Liver (tissue), 9 donors: ENCODE measurements around the gene ELL2. TPM values are rescaled to one million over a fixed set of nuclear protein-coding genes. Genes with fewer than 3 reads are reported as not detected.

ENCODE experiments used
- DNase-seq: peaks from one replicate; pipeline ENCODE4 v3.0.0-alpha.2; 2017; ENCODE audit warnings: low spot score
- H3K27ac ChIP-seq, 2 donors: one replicate each; pipeline ENCODE4 v1.7.0; 2013; ENCODE audit warnings: inconsistent platforms in 2 of 2, low read length in 2 of 2, control low read depth in 1 of 2, low read depth in 1 of 2, mild to moderate bottlenecking in 1 of 2
- H3K27me3 ChIP-seq, 4 donors: one replicate each; pipeline versions ENCODE4 v1.6.1 to v1.7.0; 2013; ENCODE audit warnings: low read length in 3 of 4, inconsistent platforms in 1 of 4, mild to moderate bottlenecking in 1 of 4, moderate library complexity in 1 of 4; ENCODE audit not compliant: control insufficient read depth in 4 of 4, insufficient read depth in 4 of 4
- H3K36me3 ChIP-seq, 4 donors: one replicate each; pipeline versions ENCODE4 v1.6.1 to v1.7.0; 2013; ENCODE audit warnings: low read length in 3 of 4, mild to moderate bottlenecking in 3 of 4, low read depth in 1 of 4, moderate library complexity in 1 of 4; ENCODE audit not compliant: control insufficient read depth in 4 of 4, insufficient read depth in 3 of 4
- H3K4me1 ChIP-seq, 4 donors: one replicate each; pipeline versions ENCODE4 v1.6.1 to v1.7.0; 2013; ENCODE audit warnings: low read length in 3 of 4, mild to moderate bottlenecking in 3 of 4, moderate library complexity in 1 of 4; ENCODE audit not compliant: control insufficient read depth in 4 of 4, insufficient read depth in 4 of 4
- H3K4me3 ChIP-seq, 3 donors: one replicate each; pipeline versions ENCODE4 v1.6.1 to v1.7.0; 2013; ENCODE audit warnings: low read length in 3 of 3, control low read depth in 1 of 3, low read depth in 1 of 3, mild to moderate bottlenecking in 1 of 3
- H3K9ac ChIP-seq, 2 donors: one replicate each; pipeline ENCODE4 v1.7.0; 2013; ENCODE audit warnings: low read length in 2 of 2, mild to moderate bottlenecking in 2 of 2, moderate library complexity in 2 of 2, control low read depth in 1 of 2, low read depth in 1 of 2
- H3K9me3 ChIP-seq, 4 donors: one replicate each; pipeline versions ENCODE4 v1.6.1 to v1.7.0; 2013; ENCODE audit warnings: low read length in 3 of 4; ENCODE audit not compliant: control insufficient read depth in 4 of 4
- EGR1 ChIP-seq, 2 donors: IDR thresholded peaks; 2 replicates each; pipeline ENCODE4 v1.6.1; 2016 to 2018; ENCODE audit warnings: antibody characterized with exemption in 2 of 2, low read depth in 2 of 2
- FOXA1 ChIP-seq: IDR thresholded peaks from 2 replicates; pipeline ENCODE4 v1.6.1; 2016; ENCODE audit warnings: antibody characterized with exemption
- FOXA2 ChIP-seq: IDR thresholded peaks from 2 replicates; pipeline ENCODE4 v1.6.1; 2016; ENCODE audit warnings: antibody characterized with exemption
- HNF4A ChIP-seq, 2 donors: conservative IDR thresholded peaks; 2 replicates each; pipeline ENCODE4 v1.6.1; 2016; ENCODE audit warnings: antibody characterized with exemption in 2 of 2, mild to moderate bottlenecking in 2 of 2
- JUND ChIP-seq, 2 donors: IDR thresholded peaks; 2 replicates each; pipeline ENCODE4 v1.6.1; 2016; ENCODE audit warnings: antibody characterized with exemption in 2 of 2
- NR2F2 ChIP-seq: IDR thresholded peaks from 2 replicates; pipeline ENCODE4 v1.6.1; 2016; ENCODE audit warnings: antibody characterized with exemption
- RAD21 ChIP-seq, 2 donors: IDR thresholded peaks; 2 replicates each; pipeline ENCODE4 v1.6.1; 2016; ENCODE audit warnings: antibody characterized with exemption in 2 of 2, mild to moderate bottlenecking in 2 of 2
- RXRA ChIP-seq, 2 donors: IDR thresholded peaks; 2 replicates each; pipeline ENCODE4 v1.6.1; 2017 to 2018; ENCODE audit warnings: antibody characterized with exemption in 2 of 2, mild to moderate bottlenecking in 1 of 2
- TAF1 ChIP-seq: conservative IDR thresholded peaks from 2 replicates; pipeline ENCODE4 v1.6.1; 2016; ENCODE audit warnings: antibody characterized with exemption, mild to moderate bottlenecking
- YY1 ChIP-seq: IDR thresholded peaks from 2 replicates; pipeline ENCODE4 v1.6.1; 2016; ENCODE audit warnings: antibody characterized with exemption, mild to moderate bottlenecking
- WGBS: extraction: QIAGEN DNeasy Blood & Tissue Kit; methylation state at CpG from one replicate; pipeline ENCODE4 v1.1.7; 2013; 5-methylcytosine and 5-hydroxymethylcytosine counted together
- polyA plus RNA-seq, 2 donors: library from polyadenylated mRNA; stranded (reverse) in 1 of 2; unstranded in 1 of 2; fragments of 200-250 nt in 1 of 2; fragments of >200 nt in 1 of 2; fragmentation: Nextera tagmentation in 1 of 2; extraction: Ambion mirVana in 1 of 2; gene quantifications; one replicate each; pipeline versions ENCODE4 v1.2.1 to v1.2.3, GENCODE V29; 2013 to 2015
- total RNA-seq, 2 donors: library from RNA; depleted of rRNA; stranded (reverse); fragments of >200 nt; gene quantifications; one replicate each; pipeline ENCODE4 v1.2.3, GENCODE V29; 2014
- TF ChIP-seq, protein P1 (sequence below): IDR thresholded peaks from 2 replicates; pipeline ENCODE4 v1.6.1; 2016; ENCODE audit warnings: antibody characterized with exemption, mild to moderate bottlenecking
- TF ChIP-seq, protein P2 (sequence below): IDR thresholded peaks from 2 replicates; pipeline ENCODE4 v1.6.1; 2016; ENCODE audit warnings: antibody characterized with exemption
- TF ChIP-seq, protein P3 (sequence below): IDR thresholded peaks from 2 replicates; pipeline ENCODE4 v1.6.1; 2016; ENCODE audit warnings: antibody characterized with exemption
- TF ChIP-seq, protein P4 (sequence below): IDR thresholded peaks from 2 replicates; pipeline ENCODE4 v1.6.1; 2016; ENCODE audit warnings: antibody characterized with exemption
- TF ChIP-seq, protein P5 (sequence below): fragments of 150-350 bp; IDR thresholded peaks from 2 replicates; pipeline ENCODE4 v1.5.1; 2017; ENCODE audit warnings: improper control_type of control experiment, low read depth, low read length; ENCODE audit not compliant: missing input control
- donor health status: healthy.
- donor health status: healthy.
- donor health status: healthy.
- donor health status: healthy.
- donor health status: healthy.

The ELL2 gene
- total and polyA plus RNA-seq, 4 donors: 21.0 to 64.5 (median 45.9) TPM

DNA sequence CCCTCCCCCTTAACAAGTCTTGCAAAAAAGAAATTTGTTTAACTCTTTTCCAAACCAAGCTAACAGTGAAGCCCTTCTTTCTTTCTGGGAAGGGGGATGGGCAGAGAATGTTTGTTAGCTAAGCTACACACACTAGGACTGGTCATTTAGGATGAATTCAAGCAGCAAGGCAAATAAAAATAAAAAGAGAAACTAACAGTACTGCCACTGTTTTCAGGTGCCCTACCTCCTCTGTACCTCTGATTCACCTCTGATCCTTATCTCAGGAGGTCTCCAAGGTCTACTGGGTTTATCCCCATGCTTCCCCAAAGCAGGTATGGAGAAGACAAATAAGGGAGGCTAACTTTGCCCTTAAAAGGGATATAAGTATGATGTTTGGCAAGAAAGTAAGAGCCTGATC, 52.9 kb downstream of the ELL2 start (continued):
- TF ChIP-seq, protein P1, sequence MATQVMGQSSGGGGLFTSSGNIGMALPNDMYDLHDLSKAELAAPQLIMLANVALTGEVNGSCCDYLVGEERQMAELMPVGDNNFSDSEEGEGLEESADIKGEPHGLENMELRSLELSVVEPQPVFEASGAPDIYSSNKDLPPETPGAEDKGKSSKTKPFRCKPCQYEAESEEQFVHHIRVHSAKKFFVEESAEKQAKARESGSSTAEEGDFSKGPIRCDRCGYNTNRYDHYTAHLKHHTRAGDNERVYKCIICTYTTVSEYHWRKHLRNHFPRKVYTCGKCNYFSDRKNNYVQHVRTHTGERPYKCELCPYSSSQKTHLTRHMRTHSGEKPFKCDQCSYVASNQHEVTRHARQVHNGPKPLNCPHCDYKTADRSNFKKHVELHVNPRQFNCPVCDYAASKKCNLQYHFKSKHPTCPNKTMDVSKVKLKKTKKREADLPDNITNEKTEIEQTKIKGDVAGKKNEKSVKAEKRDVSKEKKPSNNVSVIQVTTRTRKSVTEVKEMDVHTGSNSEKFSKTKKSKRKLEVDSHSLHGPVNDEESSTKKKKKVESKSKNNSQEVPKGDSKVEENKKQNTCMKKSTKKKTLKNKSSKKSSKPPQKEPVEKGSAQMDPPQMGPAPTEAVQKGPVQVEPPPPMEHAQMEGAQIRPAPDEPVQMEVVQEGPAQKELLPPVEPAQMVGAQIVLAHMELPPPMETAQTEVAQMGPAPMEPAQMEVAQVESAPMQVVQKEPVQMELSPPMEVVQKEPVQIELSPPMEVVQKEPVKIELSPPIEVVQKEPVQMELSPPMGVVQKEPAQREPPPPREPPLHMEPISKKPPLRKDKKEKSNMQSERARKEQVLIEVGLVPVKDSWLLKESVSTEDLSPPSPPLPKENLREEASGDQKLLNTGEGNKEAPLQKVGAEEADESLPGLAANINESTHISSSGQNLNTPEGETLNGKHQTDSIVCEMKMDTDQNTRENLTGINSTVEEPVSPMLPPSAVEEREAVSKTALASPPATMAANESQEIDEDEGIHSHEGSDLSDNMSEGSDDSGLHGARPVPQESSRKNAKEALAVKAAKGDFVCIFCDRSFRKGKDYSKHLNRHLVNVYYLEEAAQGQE: no peak
- no peak for TF ChIP-seq RXRA (IDR thresholded peaks at IDR 0.05)
- TF ChIP-seq NR2F2: no peak
- TF ChIP-seq FOXA1: no peak

DNA sequence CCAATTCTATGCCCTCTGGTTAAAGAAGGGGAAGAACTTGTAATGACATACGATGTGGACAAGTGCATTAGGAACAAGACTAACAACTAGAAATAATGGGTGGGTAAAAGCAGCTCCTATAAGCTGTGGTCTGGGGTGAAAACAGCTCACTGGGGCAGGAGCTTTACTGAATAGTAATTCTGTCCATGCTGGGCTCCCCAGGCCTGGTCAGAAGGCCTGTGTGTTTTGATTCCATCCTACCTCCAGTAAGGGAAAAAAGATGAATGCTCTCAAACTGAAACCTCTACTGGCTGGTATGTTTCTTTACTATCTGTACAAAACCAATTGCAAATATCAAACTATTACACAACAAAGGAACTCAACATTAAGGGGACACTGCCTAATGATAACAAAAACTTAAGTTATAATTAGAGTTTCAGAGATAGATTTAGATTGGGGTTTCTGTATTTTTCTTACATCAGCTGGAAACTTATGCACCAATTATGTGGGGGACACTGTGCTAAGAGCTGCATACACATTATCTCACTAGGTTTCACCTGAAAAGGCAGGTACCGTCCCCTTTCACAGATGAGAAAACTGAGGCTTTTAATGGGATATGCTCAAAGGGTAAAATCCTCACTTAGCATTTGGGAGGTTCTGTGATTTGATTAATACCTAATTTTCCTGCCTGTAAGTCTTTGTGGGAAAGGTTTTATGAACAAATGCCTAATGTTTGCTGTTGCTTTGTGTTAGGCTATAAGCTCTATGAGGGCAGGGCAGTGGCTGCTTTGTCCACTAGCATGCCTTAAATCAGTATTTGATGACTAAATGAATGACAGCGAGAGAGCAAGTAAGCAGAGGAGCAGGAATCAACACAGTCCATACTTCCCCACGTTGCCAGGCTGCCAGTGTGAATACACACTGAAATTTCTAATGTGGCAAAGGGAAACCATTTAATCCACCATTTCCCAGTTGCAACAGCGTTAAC, 53.6 kb downstream of the ELL2 start:
- 94% methylated on average over 5 of the region's 5 CpGs for WGBS
- Histone ChIP-seq H3K36me3 (peaks cover 3 to 35% (median 21%) of the 10 kb centered on the region in 4 donors), H3K4me1 (peaks cover 3 to 26% (median 19%) of the 10 kb centered on the region in 4 donors)

More for the DNA sequence above, 53.6 kb downstream of the ELL2 start:
- TF ChIP-seq YY1 (no peak), NR2F2 (no peak), TAF1 (no peak), HNF4A (conservative IDR thresholded peaks at IDR 0.05) (no peak), FOXA1 (no peak), RXRA (IDR thresholded peaks at IDR 0.05) (no peak), RAD21 (IDR thresholded peaks at IDR 0.05) (no peak), JUND (IDR thresholded peaks at IDR 0.05) (no peak), EGR1 (IDR thresholded peaks at IDR 0.05; ENCODE audit: low read depth in 2 of 2) (no peak), FOXA2 (no peak)
- TF ChIP-seq, protein P2, sequence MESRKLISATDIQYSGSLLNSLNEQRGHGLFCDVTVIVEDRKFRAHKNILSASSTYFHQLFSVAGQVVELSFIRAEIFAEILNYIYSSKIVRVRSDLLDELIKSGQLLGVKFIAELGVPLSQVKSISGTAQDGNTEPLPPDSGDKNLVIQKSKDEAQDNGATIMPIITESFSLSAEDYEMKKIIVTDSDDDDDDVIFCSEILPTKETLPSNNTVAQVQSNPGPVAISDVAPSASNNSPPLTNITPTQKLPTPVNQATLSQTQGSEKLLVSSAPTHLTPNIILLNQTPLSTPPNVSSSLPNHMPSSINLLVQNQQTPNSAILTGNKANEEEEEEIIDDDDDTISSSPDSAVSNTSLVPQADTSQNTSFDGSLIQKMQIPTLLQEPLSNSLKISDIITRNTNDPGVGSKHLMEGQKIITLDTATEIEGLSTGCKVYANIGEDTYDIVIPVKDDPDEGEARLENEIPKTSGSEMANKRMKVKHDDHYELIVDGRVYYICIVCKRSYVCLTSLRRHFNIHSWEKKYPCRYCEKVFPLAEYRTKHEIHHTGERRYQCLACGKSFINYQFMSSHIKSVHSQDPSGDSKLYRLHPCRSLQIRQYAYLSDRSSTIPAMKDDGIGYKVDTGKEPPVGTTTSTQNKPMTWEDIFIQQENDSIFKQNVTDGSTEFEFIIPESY: no peak
- TF ChIP-seq, protein P1: no peak
- TF ChIP-seq, protein P3, sequence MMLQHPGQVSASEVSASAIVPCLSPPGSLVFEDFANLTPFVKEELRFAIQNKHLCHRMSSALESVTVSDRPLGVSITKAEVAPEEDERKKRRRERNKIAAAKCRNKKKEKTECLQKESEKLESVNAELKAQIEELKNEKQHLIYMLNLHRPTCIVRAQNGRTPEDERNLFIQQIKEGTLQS: no peak
- TF ChIP-seq, protein P4, sequence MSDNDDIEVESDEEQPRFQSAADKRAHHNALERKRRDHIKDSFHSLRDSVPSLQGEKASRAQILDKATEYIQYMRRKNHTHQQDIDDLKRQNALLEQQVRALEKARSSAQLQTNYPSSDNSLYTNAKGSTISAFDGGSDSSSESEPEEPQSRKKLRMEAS: no peak
- TF ChIP-seq, protein P5, sequence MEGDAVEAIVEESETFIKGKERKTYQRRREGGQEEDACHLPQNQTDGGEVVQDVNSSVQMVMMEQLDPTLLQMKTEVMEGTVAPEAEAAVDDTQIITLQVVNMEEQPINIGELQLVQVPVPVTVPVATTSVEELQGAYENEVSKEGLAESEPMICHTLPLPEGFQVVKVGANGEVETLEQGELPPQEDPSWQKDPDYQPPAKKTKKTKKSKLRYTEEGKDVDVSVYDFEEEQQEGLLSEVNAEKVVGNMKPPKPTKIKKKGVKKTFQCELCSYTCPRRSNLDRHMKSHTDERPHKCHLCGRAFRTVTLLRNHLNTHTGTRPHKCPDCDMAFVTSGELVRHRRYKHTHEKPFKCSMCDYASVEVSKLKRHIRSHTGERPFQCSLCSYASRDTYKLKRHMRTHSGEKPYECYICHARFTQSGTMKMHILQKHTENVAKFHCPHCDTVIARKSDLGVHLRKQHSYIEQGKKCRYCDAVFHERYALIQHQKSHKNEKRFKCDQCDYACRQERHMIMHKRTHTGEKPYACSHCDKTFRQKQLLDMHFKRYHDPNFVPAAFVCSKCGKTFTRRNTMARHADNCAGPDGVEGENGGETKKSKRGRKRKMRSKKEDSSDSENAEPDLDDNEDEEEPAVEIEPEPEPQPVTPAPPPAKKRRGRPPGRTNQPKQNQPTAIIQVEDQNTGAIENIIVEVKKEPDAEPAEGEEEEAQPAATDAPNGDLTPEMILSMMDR: no peak
- H3K4me3 ChIP-seq: no peak overlapping the region
- no peak overlapping the region for H3K9ac ChIP-seq
- DNase-seq: no peak
- no peaks in the 10 kb centered on the region for H3K27me3 ChIP-seq
- no peak overlapping the region for H3K27ac ChIP-seq
- H3K9me3 ChIP-seq: no peaks in the 10 kb centered on the region
